ENCODE measurements around the gene EMB.
"Not testable (repeated sequence)": the region's sequence is repeated elsewhere in the genome, so short reads cannot be mapped to it uniquely, and the experiment has no call there.

Gene EMB

GRCh38 chr5:50435168-50435567, 5.9 kb downstream of the EMB start:
- H3K4me3 ChIP-seq (ENCODE audit: low read depth, low read length) = no peak overlapping the region
- no peak for TF ChIP-seq CTCF (conservative IDR thresholded peaks at IDR 0.05; ENCODE audit: low read depth, low read length)

GRCh38 chr5:50431133-50431904, 9.8 kb downstream of the EMB start:
- not testable (repeated sequence) for DNase-seq (ENCODE audit: low read depth); H3K4me3 ChIP-seq (ENCODE audit: low read depth, low read length)

More at GRCh38 chr5:50435168-50435567, 5.9 kb downstream of the EMB start:
- DNase-seq (ENCODE audit: low read depth) = no peak

GRCh38 chr5:50423100-50423799, 17.8 kb downstream of the EMB start:
- not testable (repeated sequence) for H3K4me3 ChIP-seq (ENCODE audit: low read depth, low read length); DNase-seq (ENCODE audit: low read depth)

- not testable (repeated sequence) for H3K4me3 ChIP-seq (ENCODE audit: low read depth, low read length); DNase-seq (ENCODE audit: low read depth)
Observed at GRCh38 chr5:50421184-50421950, 19.7 kb downstream of the EMB start.

- TF ChIP-seq CTCF (conservative IDR thresholded peaks at IDR 0.05; ENCODE audit: low read depth, low read length) = no peak
- DNase-seq (ENCODE audit: low read depth) = no peak
- no peak overlapping the region for H3K4me3 ChIP-seq (ENCODE audit: low read depth, low read length)
Observed at GRCh38 chr5:50420343-50420935, 20.6 kb downstream of the EMB start.

- DNase-seq (ENCODE audit: low read depth); H3K4me3 ChIP-seq (ENCODE audit: low read depth, low read length): not testable (repeated sequence)
Observed at GRCh38 chr5:50419656-50420055, 21.4 kb downstream of the EMB start.

- not testable (repeated sequence) for H3K4me3 ChIP-seq (ENCODE audit: low read depth, low read length); DNase-seq (ENCODE audit: low read depth)
Observed at GRCh38 chr5:50416637-50417036, 24.5 kb downstream of the EMB start.

GRCh38 chr5:50415912-50416311, 25.2 kb downstream of the EMB start:
- no peak for DNase-seq (ENCODE audit: low read depth)
- no peak for TF ChIP-seq CTCF (conservative IDR thresholded peaks at IDR 0.05; ENCODE audit: low read depth, low read length)
- H3K4me3 ChIP-seq (ENCODE audit: low read depth, low read length) = no peak overlapping the region

GRCh38 chr5:50410932-50411331, 30.2 kb downstream of the EMB start:
- not testable (repeated sequence) for DNase-seq (ENCODE audit: low read depth); H3K4me3 ChIP-seq (ENCODE audit: low read depth, low read length)

GRCh38 chr5:50406877-50407276, 34.2 kb downstream of the EMB start:
- no peak overlapping the region for H3K4me3 ChIP-seq (ENCODE audit: low read depth, low read length)
- DNase-seq (ENCODE audit: low read depth) = no peak
- no peak for TF ChIP-seq CTCF (conservative IDR thresholded peaks at IDR 0.05; ENCODE audit: low read depth, low read length)
